Activated CD4-positive, alpha-beta memory T cell treated with anti-CD3 and anti-CD28 coated beads for 36 hours (primary cell): Measurements from ENCODE around the gene SUSD4. TPM values are rescaled to one million over a fixed set of nuclear protein-coding genes. Genes with fewer than 3 reads are reported as not detected.

Source experiments
- CTCF ChIA-PET: fragments of 350-600 bp; sonication (Branson Sonifier 250); formaldehyde crosslinking; loops from one replicate; lab custom pipeline; 2021; ENCODE audit warnings: antibody characterized with exemption, inconsistent platforms; lab: Charles Lee
- POLR2A ChIA-PET: fragments of 350-600 bp; sonication (Branson Sonifier 250); formaldehyde crosslinking; loops from one replicate; lab custom pipeline; 2021; ENCODE audit warnings: antibody characterized with exemption; lab: Charles Lee
- DNase-seq: peaks from one replicate; pipeline ENCODE4 v3.0.0-alpha.2; 2020
- H3K27ac Mint-ChIP-seq: one replicate; pipeline ENCODE4 v1.8.0; 2021; ENCODE audit warnings: mixed read lengths
- H3K27me3 Mint-ChIP-seq: one replicate; pipeline ENCODE4 v1.8.0; 2021; ENCODE audit warnings: mixed read lengths
- H3K36me3 Mint-ChIP-seq: one replicate; pipeline ENCODE4 v1.8.0; 2021; ENCODE audit warnings: mixed read lengths
- H3K4me1 Mint-ChIP-seq: one replicate; pipeline ENCODE4 v1.8.0; 2021; ENCODE audit warnings: low read depth, mixed read lengths
- H3K4me3 Mint-ChIP-seq: one replicate; pipeline ENCODE4 v1.8.0; 2021; ENCODE audit warnings: mild to moderate bottlenecking, mixed read lengths
- H3K9me3 Mint-ChIP-seq: one replicate; pipeline ENCODE4 v1.8.0; 2021; ENCODE audit warnings: mixed read lengths
- intact Hi-C: fragments of 100-400 bp; cut with micrococcal nuclease; formaldehyde crosslinking; loops from one replicate; pipeline ENCODE4 v1.15.1; 2023
- total RNA-seq, 2 experiments: library from RNA; stranded (reverse); gene quantifications; one replicate each; pipeline ENCODE4 v1.2.3, GENCODE V29; 2021

Gene SUSD4
- total RNA-seq, 2 experiments from 2014 or later = 0.82 to 0.83 TPM

DNA sequence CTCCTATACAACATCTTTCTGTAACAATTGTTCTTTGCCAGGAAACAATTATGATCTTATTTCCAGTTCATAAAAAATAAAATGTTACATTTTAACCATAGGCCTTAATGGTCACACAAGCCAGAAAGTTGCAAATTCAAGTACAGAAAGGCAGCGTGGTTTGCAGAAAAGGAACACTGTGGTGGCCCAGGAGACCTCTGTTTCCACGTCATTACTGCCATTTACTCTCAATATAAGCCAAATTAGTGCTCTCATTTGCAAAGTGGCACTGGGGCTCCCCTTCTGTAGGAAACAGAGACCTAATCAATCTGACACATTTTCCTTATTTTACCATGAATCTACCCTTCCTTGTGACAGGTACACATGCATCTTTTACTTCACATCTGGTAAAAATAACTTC, 141.6 kb downstream of the SUSD4 start:
- CTCF ChIA-PET = no interaction called here
- Mint-ChIP-seq H3K4me3 (no peak overlapping the region), H3K27ac (no peak overlapping the region), H3K4me1 (no peaks in the 10 kb centered on the region), H3K36me3 (peaks cover 4% of the 10 kb centered on the region), H3K9me3 (peaks cover 22% of the 10 kb centered on the region), H3K27me3 (no peaks in the 10 kb centered on the region)
- POLR2A ChIA-PET = no interaction called here
- no peak for DNase-seq
- intact Hi-C loops = no loop called here

DNA sequence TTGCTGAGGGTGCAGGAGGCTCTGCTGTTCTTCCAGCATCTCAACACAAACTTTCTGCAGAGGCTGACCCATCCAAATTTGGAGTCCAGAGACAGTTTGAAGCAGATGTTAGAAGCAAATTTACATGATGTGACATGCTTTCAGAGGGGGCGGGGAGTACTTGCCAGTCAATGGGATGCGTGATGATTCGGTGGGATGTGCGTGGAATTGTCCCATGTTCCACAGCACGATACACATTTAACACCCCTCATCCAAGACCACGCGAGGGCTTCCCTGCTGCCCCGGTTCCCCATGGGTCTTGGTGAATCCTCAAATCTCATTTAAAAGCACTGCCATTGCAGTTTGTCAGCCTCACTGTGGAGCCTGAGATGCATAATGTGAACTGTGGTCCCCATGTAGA, 142.3 kb downstream of the SUSD4 start:
- no peak overlapping the region for H3K27ac Mint-ChIP-seq
- intact Hi-C loops = no loop called here
- POLR2A ChIA-PET = no interaction called here
- peaks cover 4% of the 10 kb centered on the region for H3K36me3 Mint-ChIP-seq
- DNase-seq = no peak
- no peak overlapping the region for H3K4me3 Mint-ChIP-seq
- H3K9me3 Mint-ChIP-seq = peaks cover 22% of the 10 kb centered on the region
- H3K27me3 Mint-ChIP-seq = no peaks in the 10 kb centered on the region
- H3K4me1 Mint-ChIP-seq = no peaks in the 10 kb centered on the region
- CTCF ChIA-PET = no interaction called here

DNA sequence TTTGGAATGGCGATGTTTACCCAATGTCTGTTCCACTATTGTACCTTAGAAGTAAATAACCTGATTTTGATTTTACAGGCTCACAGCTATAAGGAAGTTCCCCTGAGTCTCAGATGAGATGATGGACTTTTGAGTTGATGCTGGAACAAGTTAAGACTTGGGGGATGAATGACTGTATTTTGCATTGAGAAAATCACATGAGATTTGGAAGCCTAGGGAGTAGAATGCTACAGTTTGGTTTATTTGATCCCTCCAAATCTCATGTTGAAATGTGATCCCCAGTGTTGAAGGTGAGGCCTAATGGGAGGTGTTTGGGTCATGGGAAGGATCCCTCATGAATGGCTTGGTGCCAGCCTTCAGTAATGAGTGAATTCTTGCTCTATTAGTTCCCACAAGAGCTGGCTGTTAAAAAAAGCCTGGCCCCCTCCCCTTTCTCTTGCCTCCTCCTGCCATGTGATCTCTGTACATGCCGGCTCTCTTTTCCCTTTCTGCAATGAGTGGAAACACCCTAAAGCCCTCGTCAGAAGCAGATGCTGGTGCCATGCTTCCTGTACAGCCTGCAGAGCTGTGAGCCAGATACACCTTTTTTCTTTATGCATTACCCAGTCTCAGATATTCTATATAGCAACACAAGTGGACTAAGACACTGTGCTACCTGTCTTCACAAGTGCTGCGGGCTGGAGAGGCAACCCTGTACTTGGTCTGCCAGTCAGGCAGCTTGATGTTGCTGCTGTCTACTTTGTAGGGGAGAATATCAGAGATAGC, 143.9 kb downstream of the SUSD4 start:
- H3K27ac Mint-ChIP-seq = no peak overlapping the region
- peaks cover 4% of the 10 kb centered on the region for H3K36me3 Mint-ChIP-seq
- ChIA-PET POLR2A (interaction anchor here (0.6 kb wide), 1 partner anchor 159 kb away, joined by 3 read pairs; no protein-coding TSS in a partner anchor), CTCF (no interaction called here)
- peaks cover 22% of the 10 kb centered on the region for H3K9me3 Mint-ChIP-seq
- H3K27me3 Mint-ChIP-seq = no peaks in the 10 kb centered on the region
- no peak overlapping the region for H3K4me3 Mint-ChIP-seq
- DNase-seq = no peak
- no peaks in the 10 kb centered on the region for H3K4me1 Mint-ChIP-seq
- intact Hi-C loops = no loop called here

DNA sequence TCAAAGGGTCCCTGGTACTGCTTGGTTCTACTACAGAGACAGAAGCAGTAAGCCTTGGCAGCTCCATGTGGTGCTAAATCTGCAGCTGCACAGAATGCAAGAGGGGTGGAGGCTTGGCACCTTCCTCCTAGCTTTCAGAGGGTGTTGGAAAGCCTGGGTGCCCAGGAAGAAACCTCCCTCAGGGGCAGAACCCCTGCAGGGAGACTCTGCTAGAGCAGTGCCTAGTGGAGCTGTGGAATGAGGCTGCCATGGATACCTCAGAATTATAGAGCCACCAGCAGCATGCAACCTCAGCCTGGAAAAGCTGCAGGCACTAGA, 144.7 kb downstream of the SUSD4 start:
- Mint-ChIP-seq H3K27ac (no peak overlapping the region), H3K4me1 (no peaks in the 10 kb centered on the region), H3K4me3 (no peak overlapping the region), H3K36me3 (peaks cover 4% of the 10 kb centered on the region), H3K27me3 (no peaks in the 10 kb centered on the region), H3K9me3 (peaks cover 22% of the 10 kb centered on the region)
- ChIA-PET POLR2A (no interaction called here), CTCF (no interaction called here)
- DNase-seq = no peak
- intact Hi-C loops = no loop called here

DNA sequence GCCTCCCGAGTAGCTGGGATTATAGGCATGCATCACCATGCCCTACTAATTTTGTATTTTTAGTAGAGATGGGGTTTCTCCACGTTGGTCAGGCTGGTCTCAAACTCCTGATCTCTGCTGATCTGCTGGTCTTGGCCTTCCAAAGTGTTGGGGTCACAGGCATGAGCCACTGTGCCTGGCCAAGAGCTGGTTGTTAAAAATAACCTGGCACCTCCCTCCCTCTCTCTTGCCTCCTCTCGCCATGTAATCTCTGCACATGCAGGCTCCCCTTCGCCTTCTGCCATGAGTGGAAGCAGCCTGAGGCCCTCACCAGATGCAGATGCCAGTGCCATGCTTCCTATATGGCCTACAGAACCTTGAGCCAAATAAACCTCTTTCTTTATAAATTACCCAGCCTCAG, 146.2 kb downstream of the SUSD4 start:
- CTCF ChIA-PET = no interaction called here
- Mint-ChIP-seq H3K27ac (no peak overlapping the region), H3K9me3 (peaks cover 22% of the 10 kb centered on the region), H3K4me3 (no peak overlapping the region), H3K36me3 (peaks cover 4% of the 10 kb centered on the region), H3K4me1 (no peaks in the 10 kb centered on the region), H3K27me3 (no peaks in the 10 kb centered on the region)
- POLR2A ChIA-PET = no interaction called here
- intact Hi-C loops = no loop called here
- no peak for DNase-seq

DNA sequence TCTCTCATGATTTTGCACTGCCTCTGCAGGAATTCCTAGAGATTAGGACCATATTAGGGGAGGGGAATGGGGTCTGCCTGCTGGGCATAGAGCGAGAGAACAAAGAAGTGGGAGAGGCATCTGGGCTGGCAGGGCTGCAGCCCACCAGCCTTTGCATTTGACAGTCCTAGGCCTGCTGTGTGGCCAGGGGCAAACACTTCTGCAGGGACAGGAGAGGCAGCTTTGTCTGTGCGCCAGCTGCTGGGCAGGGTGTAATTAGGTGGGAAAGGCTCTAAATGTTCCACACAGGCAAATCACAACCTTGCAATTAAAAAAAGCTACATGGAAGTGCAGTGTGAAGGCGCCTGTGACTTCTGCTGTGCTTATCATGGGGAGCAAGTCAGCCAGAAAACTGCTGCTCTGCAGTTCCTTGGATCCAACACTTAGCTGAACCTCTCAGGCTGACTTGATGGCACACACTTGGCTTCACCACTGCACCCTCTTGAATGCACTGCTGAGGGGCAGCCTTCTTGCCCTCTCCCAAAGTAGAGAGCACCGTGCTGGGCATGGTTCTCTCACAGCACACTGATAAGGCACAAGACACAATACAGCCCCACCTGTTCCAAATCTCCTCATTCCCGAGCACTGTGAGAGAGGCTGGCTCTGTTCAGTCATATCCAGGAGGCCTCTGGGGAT, 147.3 kb downstream of the SUSD4 start:
- POLR2A ChIA-PET = no interaction called here
- no peak for DNase-seq
- Mint-ChIP-seq H3K4me3 (no peak overlapping the region), H3K27ac (no peak overlapping the region), H3K36me3 (peaks cover 4% of the 10 kb centered on the region), H3K4me1 (no peaks in the 10 kb centered on the region), H3K9me3 (peaks cover 22% of the 10 kb centered on the region), H3K27me3 (peaks cover under 1% of the 10 kb centered on the region)
- CTCF ChIA-PET = no interaction called here
- intact Hi-C loops = no loop called here

DNA sequence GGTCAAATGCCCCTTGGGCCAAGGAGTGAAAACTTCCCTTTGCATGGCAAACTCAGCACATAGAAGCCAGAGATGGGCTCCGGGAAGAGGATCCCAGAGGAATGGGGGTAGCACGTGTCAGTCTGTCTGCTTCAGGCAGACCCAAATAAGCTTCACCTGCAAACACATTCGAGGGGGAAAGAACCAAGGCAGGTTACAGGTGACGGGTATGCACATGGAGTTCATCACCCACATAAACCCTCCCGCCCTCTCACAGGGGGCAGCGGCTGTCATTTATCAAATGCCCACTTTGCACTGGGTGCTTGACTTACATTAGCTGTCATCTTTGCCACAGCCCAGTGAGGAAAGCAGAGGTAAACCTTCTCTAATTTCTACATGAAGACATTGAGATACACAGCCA, 147.9 kb downstream of the SUSD4 start:
- POLR2A ChIA-PET = no interaction called here
- Mint-ChIP-seq H3K4me1 (no peaks in the 10 kb centered on the region), H3K36me3 (peaks cover 4% of the 10 kb centered on the region), H3K27me3 (peaks cover 4% of the 10 kb centered on the region), H3K9me3 (peaks cover 22% of the 10 kb centered on the region), H3K4me3 (no peak overlapping the region), H3K27ac (no peak overlapping the region)
- CTCF ChIA-PET = no interaction called here
- no peak for DNase-seq
- intact Hi-C loops = no loop called here

DNA sequence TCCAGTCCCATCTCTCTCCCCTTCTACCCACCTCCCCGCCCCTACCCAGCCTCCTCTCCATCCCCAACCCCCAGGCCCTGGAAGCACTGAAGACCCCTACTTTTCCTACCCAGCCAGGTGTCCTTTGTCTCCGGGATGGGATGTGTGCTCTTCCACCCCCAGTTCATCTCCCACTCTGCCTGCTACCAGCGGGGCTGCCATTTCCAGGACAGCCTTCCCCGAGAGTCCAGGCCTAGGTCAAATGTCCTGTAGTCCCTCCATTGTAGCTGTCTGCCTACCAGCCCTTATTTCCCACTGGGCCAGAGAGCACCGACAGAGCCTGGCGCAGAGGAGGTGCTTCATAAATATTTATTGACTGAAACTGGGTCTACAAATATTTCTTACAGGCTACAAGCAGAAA, 148.9 kb downstream of the SUSD4 start:
- ChIA-PET POLR2A (no interaction called here), CTCF (no interaction called here)
- Mint-ChIP-seq H3K27ac (no peak overlapping the region), H3K27me3 (peaks cover 4% of the 10 kb centered on the region), H3K36me3 (no peaks in the 10 kb centered on the region), H3K4me3 (no peak overlapping the region), H3K9me3 (peaks cover 20% of the 10 kb centered on the region), H3K4me1 (no peaks in the 10 kb centered on the region)
- intact Hi-C loops = no loop called here
- no peak for DNase-seq

DNA sequence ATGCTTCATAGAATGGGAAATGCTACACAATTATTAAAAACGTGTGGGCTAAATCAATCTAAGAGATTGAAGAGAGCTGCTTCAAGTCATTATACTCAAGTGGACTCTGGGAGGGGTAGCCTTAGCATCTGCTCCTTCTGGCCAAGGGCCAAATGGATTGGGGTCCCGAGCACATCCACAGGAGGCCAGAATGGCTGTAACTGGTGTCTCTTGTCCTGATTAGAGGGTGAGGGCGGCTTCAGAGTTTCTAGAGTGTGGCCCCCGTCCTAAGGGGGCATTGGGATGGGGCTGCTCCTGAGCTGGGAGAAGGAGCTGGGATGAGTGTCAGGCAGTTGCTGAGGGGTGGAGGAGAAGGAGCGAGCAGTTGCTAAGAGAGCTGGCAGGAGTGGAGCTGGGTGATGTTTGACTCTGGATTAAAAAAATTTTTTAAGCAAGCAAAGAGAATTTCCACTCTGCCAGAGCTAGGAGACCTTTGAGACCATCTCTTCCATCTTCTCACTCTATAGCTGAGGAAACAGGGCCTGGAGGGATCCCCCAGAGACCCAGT, 149.6 kb downstream of the SUSD4 start:
- H3K27me3 Mint-ChIP-seq = peaks cover 4% of the 10 kb centered on the region
- ChIA-PET CTCF (no interaction called here), POLR2A (no interaction called here)
- intact Hi-C loops = no loop called here
- H3K4me1 Mint-ChIP-seq = no peaks in the 10 kb centered on the region
- H3K9me3 Mint-ChIP-seq = peaks cover 14% of the 10 kb centered on the region
- no peak overlapping the region for H3K4me3 Mint-ChIP-seq
- no peak for DNase-seq
- no peaks in the 10 kb centered on the region for H3K36me3 Mint-ChIP-seq
- H3K27ac Mint-ChIP-seq = no peak overlapping the region

DNA sequence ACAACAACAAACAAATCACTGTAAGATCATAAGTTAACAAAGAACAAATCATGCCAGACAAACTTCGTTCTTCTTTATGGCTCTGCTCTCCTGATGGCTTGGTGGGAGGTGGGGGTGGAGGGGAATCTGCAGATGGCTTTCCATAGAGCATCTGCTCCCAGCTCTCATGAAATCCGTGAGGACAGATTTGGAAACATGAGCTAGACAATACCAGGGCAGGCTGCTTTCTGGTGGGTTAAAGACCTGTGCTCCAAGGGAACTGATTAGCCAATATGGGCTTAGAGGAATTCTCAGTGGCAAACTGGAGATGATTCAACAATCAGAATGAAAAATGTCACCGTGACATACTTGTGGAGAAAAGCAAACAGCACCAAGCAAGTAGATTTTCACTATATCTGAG, 151.5 kb downstream of the SUSD4 start:
- no peaks in the 10 kb centered on the region for H3K4me1 Mint-ChIP-seq

DNA sequence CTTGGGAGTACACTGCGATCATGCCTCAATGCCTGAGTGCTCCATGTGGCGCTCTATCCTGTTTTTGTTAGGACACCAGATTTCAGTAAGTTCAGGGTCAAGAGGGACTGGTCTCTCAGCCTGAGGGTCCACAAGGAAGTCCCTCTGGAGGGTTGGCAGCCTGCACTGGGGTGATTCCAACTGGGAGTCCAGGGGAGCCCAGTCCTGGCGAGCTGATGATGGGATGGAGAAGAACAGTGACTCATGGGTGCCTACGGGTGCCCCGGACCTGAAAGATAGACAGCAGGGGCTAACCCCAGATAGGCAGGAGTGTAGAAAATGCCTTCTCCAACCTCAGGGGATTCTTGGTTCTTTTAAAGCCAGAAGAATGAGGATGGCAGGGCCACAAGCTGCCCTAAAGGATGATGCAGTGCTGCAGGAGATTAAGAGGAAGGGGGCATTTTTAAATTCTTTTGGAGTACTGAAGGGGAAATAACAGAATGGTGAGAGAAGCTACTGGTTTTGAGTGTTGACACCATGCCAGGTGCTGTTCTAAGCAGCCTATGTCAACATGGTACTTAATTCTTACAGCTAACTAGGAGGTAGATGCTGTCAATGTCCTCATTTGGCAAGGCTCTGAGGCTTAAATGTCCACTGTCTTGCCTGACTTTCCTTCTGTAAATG, 152.5 kb downstream of the SUSD4 start:
- Mint-ChIP-seq H3K9me3 (no peaks in the 10 kb centered on the region), H3K4me3 (no peak overlapping the region), H3K27me3 (peaks cover 4% of the 10 kb centered on the region), H3K4me1 (no peaks in the 10 kb centered on the region), H3K36me3 (no peaks in the 10 kb centered on the region), H3K27ac (no peak overlapping the region)
- ChIA-PET POLR2A (no interaction called here), CTCF (no interaction called here)
- intact Hi-C loops = no loop called here
- DNase-seq = no peak

More for the DNA sequence above, 151.5 kb downstream of the SUSD4 start:
- POLR2A ChIA-PET = no interaction called here
- Mint-ChIP-seq H3K27me3 (peaks cover 4% of the 10 kb centered on the region), H3K27ac (no peak overlapping the region), H3K36me3 (no peaks in the 10 kb centered on the region), H3K4me3 (no peak overlapping the region), H3K9me3 (no peaks in the 10 kb centered on the region)
- CTCF ChIA-PET = no interaction called here
- intact Hi-C loops = no loop called here
- DNase-seq = no peak

DNA sequence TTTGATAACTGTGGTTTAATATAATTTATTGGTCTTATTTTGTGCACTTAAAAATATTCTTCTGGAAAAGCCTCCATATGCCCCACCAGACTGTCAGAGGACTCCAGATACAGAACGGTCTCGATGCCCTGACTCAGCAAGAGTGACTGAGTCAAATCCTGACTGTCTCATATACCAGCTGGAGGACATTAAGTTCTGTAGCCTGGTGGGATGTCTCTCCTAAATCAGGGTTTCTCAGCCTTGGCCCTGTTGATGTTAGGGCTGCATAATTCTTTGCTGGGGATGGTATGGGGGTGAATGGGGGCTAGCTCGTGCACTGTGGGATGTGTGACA, 153.2 kb downstream of the SUSD4 start:
- H3K27me3 Mint-ChIP-seq = peaks cover 4% of the 10 kb centered on the region
- DNase-seq = no peak
- ChIA-PET CTCF (no interaction called here), POLR2A (no interaction called here)
- intact Hi-C loops = no loop called here
- no peaks in the 10 kb centered on the region for H3K36me3 Mint-ChIP-seq
- H3K4me3 Mint-ChIP-seq = no peak overlapping the region
- H3K9me3 Mint-ChIP-seq = no peaks in the 10 kb centered on the region
- no peaks in the 10 kb centered on the region for H3K4me1 Mint-ChIP-seq
- no peak overlapping the region for H3K27ac Mint-ChIP-seq
